GM12873 (cell line): ENCODE data around the gene LSM7.

Experiments used
- CTCF ChIP-seq: IDR thresholded peaks from 2 replicates; pipeline ENCODE4 v1.5.1; 2012; ENCODE audit warnings: low read depth, mild to moderate bottlenecking, moderate library complexity, low read length, control low read depth; ENCODE audit not compliant: insufficient read depth; ENCODE audit errors: missing control alignments

Gene LSM7

GRCh38 chr19:2365201-2365970 is 37.0 kb upstream of the LSM7 start:
- TF ChIP-seq CTCF, result no peak

- no peak for TF ChIP-seq CTCF
Observed at GRCh38 chr19:2363419-2363818, 35.0 kb upstream of the LSM7 start.

- no peak for TF ChIP-seq CTCF
Observed at GRCh38 chr19:2362970-2363300, 34.5 kb upstream of the LSM7 start.

- no peak for TF ChIP-seq CTCF
Observed at GRCh38 chr19:2362046-2362969, 33.9 kb upstream of the LSM7 start.

GRCh38 chr19:2361246-2362045 is 33.1 kb upstream of the LSM7 start:
- TF ChIP-seq CTCF, result no peak

- TF ChIP-seq CTCF, result no peak
Observed at GRCh38 chr19:2360833-2361232, 32.4 kb upstream of the LSM7 start.
